G401.6 (cell line): Measurements from ENCODE around the gene WIPF2.
A peak's percentile ranks its signal among the peaks of the same experiment; 100 is the strongest.

Source experiments
- FAIRE-seq: peaks from 2 replicates; lab custom pipeline; 2012; peaks lifted over from hg19 to GRCh38; lab: Jason Lieb, UNC

Gene WIPF2

DNA sequence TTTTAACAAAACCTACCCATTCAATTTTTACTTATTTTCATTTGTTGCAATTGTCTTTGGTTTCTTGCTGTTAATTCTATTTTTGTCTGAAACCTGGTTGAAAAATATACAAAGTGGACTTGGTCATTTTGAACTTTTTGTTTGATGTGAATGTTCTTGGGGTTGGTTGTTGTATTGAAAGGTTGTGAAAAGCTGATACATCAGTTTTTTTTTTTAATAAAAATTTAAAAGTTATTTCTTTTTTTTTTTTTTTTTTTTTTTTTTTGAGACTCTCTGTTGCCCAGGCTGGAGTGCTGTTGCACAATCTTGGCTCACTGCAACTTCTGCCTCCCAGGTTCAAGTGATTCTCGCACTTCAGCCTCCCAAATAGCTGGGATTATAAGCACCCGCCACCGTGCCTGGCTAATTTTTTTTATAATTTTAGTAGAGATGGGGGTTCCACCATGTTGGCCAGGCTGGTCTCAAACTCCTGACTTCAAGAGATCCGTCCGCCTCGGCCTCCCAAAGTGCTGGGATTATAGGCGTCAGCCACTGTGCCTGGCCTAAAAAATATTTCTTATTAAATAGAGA is 28.9 kb downstream of the WIPF2 start:
- FAIRE-seq, result no peak

DNA sequence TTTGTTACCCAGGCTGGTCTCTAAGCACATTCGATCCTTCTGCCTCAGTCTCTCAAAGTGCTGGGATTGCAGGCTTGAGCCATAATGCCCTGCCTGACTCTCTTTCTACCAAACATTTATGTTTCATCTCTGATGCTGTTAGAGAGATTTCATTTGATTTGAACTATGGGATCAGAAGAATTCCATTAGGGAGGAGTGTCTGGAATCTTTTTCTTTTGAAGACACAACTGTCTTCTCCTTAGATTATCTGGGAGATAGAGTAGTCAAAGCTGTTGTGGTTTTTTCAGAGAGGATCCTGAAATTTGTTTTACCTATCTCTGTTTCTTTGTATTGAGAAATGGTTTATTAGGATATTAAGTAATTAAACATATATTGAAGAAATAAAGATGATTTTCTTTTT is 29.4 kb downstream of the WIPF2 start:
- FAIRE-seq, result no peak

DNA sequence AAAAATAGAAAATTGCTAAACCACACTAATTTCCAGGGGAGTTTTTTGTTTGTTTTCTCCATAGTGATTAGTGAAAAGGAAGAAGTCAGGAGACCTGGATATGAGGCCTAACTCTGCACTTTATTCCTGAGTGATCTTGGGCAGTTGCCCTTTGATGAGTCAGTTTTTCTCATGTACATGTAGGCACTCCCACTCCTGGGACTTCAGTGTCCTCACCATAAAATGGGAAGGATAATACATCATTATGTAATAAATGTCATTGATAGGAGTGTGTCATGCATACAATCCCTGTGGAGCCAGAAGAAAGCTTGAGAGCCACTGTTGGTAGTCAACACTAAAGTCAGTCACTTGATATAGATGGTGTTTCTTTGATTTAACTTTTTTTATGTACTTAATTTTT is 32.5 kb downstream of the WIPF2 start:
- no peak for FAIRE-seq

DNA sequence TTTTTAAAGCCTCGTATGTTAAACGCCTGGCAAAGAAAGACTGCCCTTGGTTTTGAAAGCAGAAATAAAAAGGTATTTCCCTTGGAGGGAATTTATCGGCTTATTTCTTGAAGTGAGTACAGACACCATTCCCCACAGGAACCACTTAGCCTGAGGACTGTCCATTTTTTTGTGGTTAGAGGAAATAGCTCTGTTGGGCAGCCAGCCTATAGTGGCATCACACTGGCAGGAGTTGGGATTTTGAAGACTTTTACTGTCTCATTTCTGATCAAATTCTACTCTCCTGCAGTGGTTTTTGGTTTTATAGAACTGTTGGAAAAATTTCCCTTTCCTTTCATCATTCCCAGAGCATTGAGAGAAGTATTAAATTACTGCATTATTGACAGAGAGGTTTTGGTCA is 34.5 kb downstream of the WIPF2 start:
- no peak for FAIRE-seq

DNA sequence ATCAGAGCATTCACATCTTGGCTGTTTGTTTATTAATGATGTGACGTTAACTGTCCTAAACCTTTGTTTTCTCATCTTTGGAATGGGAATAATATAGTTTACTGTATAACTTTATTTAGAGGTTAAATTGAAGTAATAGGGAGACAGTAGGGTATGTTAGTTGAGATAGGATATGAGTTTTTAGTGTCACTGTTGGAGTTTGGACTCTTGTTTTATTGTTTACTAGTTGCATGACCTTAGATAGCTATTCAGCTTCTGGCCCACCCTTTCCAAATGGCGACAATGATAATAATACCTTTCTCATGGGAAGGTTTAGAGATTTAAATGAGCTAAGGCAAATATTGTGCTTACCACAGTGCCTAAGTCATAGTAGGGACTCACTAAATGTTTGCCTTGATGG is 40.4 kb downstream of the WIPF2 start:
- FAIRE-seq, result no peak

DNA sequence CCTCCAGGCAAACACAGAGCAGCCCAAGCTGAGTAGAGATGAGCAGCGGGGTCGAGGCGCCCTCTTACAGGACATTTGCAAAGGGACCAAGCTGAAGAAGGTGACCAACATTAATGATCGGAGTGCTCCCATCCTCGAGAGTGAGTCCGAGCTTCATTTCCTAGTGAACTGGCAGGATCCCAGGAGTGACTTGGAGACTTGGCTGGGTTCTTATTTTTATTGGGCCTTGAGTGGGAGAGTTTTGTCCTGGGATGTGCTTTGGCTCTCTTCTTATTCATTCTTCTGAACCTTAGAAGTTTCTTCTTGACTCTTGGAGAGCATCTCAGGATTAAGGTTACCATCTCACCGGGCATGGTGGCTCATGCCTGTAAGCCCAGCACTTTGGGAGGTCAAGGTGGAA is 41.4 kb downstream of the WIPF2 start:
- no peak for FAIRE-seq

DNA sequence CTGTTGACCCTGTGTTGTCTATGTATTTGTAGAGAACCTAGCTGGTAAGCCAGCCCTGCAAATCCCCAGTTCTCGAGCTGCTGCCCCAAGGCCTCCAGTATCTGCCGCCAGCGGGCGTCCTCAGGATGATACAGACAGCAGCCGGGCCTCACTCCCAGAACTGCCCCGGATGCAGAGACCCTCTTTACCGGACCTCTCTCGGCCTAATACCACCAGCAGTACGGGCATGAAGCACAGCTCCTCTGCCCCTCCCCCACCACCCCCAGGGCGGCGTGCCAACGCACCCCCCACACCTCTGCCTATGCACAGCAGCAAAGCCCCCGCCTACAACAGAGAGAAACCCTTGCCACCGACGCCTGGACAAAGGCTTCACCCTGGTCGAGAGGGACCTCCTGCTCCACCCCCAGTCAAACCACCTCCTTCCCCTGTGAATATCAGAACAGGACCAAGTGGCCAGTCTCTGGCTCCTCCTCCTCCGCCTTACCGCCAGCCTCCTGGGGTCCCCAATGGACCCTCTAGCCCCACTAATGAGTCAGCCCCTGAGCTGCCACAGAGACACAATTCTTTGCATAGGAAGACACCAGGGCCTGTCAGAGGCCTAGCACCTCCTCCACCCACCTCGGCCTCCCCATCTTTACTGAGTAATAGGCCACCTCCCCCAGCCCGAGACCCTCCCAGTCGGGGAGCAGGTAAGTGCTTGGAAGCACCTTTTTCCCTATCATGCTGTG is 45.5 kb downstream of the WIPF2 start:
- no peak for FAIRE-seq

DNA sequence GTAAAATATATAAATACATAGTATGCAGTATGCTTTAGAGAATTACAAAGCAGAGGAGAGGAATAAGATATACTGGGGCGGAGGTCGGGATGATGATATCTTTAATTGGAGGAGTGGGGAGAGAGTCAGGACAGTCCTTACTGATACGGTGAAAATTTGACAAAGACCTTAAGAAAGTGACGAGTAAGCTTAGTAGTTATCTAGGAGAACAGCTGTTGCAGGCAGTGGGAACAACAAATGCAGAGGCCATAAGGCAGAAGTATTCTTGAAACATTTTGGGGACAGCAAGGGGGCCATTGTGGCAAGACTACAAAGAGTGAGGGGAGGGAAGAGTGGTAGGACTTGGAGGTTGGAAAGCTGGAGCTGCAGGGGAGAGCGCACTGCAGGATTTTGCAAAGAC is 46.2 kb downstream of the WIPF2 start:
- no peak for FAIRE-seq

DNA sequence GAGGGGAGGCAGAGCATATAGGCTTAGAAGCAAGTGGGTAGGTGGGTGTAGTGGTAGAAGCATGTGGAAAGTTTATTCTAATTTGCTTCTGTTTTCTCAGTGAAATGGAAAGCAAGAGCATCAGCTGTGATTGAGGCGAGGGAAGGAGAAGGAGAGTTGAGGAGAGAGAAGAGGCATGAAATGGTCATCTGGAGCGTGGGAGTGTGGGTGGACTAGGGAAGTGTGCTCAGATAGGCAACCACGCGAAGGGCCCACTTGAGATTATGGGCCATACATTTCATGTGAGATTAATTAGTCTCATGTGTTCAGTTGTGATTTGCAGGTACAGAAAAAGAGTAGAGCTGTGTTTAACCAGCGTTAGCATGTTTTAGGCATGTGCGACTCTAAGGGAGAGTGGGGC is 47.8 kb downstream of the WIPF2 start:
- FAIRE-seq, result no peak

DNA sequence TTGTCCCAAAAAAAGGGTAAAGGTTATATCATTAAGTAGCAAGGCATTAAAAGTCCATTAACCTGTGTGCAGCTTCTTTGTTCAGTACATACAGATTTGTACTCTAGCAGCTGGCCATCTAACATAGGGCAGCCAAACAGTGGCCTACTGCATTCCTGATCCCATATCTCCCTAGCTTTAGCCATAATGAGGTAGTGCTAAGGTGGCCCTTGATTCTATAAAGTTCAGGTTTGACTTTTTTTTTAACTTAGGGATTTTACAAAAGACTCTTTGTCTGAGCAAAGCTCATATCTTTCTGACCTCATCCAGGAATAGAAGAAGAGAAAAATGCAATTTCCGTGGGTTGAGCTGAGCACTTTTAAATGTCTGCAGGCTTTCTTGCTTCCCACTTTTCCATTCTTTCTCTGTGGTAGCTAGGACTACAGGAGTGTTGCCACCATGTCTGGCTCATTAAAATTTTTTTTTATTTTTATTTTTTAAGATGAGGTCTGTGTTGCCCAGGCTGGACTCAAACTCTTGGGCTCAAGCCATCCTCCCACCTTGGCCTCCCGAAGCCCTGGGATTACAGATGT is 49.1 kb downstream of the WIPF2 start:
- FAIRE-seq, result no peak

DNA sequence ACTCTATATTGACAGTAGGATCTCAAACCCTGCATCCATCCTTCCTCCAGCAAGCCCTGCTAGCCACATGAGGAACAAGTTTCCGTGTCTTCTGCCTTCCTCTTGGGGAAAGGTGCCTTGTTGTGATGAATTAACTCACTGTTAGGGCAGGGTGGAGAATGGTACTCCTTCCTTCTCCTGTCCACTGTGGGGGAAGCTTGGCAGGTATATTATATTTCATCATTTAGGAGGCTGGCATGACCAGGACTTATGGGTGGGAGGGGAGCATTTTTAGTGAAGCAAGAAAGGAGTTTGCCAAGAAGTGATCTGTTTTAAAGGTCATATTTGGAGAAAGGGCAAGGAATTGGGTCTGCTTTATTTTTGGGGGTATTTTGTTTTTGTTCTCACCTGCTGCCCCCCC is 59.3 kb downstream of the WIPF2 start:
- no peak for FAIRE-seq

DNA sequence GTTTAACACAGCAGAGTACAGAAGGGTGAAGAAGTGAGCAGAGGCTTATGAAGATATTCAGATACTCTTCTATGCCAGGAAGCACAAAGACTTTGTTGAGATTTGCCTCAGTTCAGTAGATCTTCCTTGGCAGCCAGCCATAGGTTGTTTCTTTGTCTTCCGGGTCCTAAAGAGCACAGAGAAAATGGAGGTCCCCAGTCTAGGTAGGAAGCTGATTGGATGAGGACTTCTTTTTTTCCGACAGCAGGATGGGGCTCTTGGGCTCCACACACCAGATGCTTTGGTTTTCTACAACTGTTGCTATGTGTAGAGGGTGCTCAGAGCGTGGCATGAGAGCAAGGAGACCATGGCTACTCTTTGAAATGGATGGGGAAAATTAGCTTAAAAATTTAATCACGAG is 60.3 kb downstream of the WIPF2 start:
- FAIRE-seq, result no peak

DNA sequence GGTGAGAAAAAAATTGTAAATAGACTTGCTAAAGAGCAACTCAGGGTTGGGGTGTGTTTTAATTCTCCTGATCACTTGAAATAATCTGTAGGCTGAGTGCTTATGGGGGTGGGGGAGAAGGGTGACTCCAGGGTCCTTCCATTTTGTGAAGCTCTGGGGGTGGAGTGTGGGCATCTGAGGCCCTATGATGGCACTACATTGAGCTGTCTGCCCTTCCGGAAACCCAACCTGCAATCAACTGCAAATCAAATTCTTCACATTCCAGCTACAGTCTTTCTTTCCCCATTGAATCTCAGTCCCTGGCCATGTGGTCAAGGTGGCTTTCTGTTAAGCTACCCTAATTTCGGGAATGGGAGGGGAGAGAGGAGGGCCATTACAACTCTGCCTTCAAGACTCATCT is 62.6 kb downstream of the WIPF2 start:
- FAIRE-seq, result no peak

DNA sequence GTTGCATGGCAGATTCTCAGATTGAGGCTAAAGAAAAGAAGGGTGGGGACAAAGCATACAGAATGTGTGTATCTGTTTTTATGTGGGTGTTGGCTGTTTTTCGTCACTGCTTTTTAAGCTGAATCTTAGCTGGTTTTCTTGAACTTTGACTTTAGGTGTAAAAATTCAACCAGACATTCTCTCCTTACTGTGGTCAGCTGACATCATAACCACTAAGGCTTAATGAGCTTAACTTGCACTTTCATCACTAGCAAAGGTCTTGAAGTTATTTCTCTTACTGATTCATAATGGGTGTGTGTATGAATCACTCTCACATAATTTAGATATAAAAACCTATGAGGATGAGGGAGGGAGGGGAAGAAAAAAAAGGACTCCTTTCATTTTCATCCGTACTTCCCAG is 64.6 kb downstream of the WIPF2 start:
- FAIRE-seq, result no peak

DNA sequence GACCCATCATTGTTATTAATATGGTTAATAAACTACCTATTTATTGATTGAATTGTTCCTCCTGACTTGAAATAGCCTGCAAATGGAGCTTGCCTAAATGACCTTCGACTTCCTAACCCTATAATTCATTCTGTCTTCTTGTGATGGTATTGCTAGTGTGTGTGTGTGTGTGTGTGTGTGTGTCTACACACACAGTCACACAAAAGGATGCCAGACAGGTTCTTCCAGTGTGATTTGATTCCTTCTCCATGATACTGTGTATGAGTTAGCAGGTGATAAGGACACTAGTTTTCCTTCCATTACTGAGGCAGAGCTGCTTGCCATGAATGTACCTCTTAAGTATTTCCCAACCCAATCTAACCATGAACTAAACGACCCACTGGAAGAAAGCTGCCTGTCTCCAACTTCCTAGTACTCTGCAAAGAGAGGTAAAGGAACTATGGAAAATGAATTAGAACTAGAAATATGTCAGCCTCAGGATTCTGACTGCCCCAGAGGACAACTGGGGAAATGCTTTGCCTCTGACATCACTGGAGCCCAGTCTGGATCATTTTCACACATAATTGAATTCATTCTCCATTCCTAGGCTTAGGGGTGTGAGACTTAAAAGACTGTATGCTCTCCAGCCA is 65.1 kb downstream of the WIPF2 start:
- no peak for FAIRE-seq

DNA sequence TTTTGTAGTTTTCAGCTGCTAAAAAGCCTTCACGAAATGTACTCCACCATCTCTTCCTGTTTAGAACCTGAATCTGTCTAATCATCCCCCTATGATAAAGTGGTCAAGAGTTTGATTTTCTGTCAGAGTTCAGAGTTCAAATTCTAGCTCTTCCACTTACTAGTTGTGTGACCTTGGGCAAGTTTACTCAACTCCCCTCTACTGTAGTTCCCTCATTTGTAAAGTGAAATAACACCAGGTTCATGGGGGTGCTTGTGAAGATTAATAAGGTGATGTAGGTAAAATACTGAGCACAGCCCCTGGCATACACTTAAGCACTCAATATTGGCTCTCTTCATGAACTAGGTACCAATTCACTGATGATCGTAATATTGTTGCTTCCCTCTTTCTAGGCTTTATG is 67.4 kb downstream of the WIPF2 start:
- no peak for FAIRE-seq

DNA sequence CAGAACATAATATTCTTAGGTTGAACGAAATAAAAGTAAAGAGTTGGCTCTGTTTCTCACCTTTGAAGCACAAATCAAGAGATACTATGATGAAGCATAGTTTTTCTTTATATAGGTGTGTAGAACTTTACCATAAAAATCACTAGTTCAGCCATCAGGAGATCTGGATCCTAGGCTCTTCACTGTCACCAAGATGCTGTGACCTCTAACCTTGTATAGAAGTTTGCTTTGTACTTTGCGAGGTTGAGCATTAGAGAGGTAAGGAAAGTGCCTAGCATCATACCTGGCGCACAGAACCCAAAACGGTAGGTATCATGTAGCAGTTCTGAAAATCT is 68.0 kb downstream of the WIPF2 start:
- no peak for FAIRE-seq

DNA sequence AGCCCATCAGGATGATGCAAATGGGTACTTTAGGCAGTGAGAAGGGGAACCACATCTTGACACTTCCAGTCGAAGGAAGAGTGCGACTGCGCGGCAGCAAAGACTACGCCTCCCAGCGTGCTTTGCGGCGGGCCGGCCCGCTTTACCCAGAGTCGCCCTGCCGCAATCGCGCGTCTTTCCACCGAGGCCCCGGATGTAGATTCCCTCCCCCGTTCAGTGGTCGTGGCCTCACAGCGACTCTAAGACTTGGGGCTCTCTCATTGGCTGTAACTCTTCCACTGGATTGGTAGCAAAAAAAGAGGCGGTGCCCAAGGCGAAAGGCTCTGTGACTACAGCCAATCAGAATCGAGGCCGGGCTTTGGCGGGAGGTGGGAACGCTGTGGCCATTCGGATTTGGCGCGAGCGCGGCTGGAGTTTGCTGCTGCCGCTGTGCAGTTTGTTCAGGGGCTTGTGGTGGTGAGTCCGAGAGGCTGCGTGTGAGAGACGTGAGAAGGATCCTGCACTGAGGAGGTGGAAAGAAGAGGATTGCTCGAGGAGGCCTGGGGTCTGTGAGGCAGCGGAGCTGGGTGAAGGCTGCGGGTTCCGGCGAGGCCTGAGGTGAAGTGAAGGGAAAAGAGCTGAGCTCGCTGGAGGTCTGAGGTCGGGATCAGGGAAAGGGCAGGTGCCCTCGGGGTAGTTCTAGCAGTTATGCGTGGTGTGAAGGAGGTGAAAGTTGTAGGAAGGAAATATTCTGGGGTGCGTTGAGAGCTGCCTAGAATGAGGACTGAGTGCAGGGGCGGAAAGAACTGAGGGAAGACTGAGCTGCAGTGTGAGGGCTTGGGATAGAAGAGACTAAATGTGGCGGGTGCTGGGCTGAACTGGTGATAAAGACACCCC is 68.6 kb downstream of the WIPF2 start, which contains the start of gene CDC6:
Gene CDC6 (plus strand): TSS at position 386 of the 876 bp plus-strand sequence. CDS start 1,542 bp downstream, outside the sequence.
- FAIRE-seq, result peak; percentile 98

DNA sequence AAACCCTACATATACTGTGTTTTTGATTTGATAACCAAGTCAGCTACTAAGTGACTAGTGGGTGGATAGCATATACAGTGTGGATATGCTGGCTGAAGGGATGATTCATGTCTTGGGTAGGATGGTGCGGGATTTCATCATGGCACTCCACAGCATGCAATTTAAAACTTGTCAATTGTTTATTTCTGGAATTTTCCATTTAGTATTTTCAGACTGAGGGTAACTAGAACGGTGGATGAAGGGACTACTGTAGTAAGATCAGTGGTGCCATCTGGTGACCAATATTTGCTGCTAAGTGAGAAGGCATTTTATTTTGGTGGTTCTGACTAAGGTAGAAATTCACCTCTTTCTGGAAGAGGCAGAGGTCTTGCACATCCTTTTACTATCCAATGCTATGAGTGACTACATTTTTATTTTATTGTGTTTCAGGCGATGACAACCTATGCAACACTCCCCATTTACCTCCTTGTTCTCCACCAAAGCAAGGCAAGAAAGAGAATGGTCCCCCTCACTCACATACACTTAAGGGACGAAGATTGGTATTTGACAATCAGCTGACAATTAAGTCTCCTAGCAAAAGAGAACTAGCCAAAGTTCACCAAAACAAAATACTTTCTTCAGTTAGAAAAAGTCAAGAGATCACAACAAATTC is 71.7 kb downstream of the WIPF2 start:
- peak; percentile 81 for FAIRE-seq

DNA sequence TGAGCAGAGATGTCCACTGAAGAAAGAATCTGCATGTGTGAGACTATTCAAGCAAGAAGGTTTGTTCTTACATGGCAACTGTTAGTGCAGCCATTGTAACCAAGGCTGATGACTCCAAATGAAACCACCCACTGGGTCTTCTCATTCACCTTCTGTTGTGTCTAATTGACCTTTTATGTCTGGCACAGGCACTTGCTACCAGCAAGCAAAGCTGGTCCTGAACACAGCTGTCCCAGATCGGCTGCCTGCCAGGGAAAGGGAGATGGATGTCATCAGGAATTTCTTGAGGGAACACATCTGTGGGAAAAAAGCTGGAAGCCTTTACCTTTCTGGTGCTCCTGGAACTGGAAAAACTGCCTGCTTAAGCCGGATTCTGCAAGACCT is 72.2 kb downstream of the WIPF2 start:
- no peak for FAIRE-seq

DNA sequence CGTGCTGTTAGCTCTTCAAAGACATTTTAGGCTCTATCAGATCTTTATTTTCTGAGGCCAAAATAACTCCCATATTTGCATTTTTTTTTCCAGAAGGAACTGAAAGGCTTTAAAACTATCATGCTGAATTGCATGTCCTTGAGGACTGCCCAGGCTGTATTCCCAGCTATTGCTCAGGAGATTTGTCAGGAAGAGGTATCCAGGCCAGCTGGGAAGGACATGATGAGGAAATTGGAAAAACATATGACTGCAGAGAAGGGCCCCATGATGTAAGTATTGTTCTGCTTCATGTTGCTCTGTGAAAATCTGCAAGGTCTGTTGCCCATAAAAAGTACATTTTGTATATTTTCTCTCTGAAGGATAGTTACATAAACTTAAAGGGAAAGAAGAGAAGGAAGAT is 74.3 kb downstream of the WIPF2 start:
- no peak for FAIRE-seq
